ENCODE measurements around the gene RCHY1. TPM values are rescaled to one million over a fixed set of nuclear protein-coding genes. Genes with fewer than 3 reads are reported as not detected.
"Not testable (repeated sequence)": the region's sequence is repeated elsewhere in the genome, so short reads cannot be mapped to it uniquely, and the experiment has no call there.

RCHY1 gene
- total RNA-seq, 1 donor from 2014 or later, result 48.9 TPM

GRCh38 chr4:75525910-75526309 lies 11.7 kb upstream of the RCHY1 start:
- intact Hi-C loops (cut with DNase I), result no loop called here
- ATAC-seq (no peak), DNase-seq (ENCODE audit: missing footprints) (no peak)

- DNase-seq (ENCODE audit: missing footprints) (no peak), ATAC-seq (no peak)
- intact Hi-C loops (cut with DNase I), result no loop called here
Measured at GRCh38 chr4:75525086-75525485, 10.9 kb upstream of the RCHY1 start.

GRCh38 chr4:75519452-75519851 lies 5.2 kb upstream of the RCHY1 start:
- DNase-seq (ENCODE audit: missing footprints); ATAC-seq; intact Hi-C loops (cut with DNase I): not testable (repeated sequence)

GRCh38 chr4:75516144-75516543 lies 1.9 kb upstream of the RCHY1 start:
- intact Hi-C loops (cut with DNase I), result no loop called here
- DNase-seq (ENCODE audit: missing footprints), result no peak
- ATAC-seq, result no peak

GRCh38 chr4:75514949-75515612 lies 878 bp upstream of the RCHY1 start:
- DNase-seq (ENCODE audit: missing footprints) (no peak), ATAC-seq (peak; percentile 2)
- intact Hi-C loops (cut with DNase I), result loop anchor here (5.0 kb wide), 1 partner anchor 157 kb away; the partner anchor contains the start of gene G3BP2

- no peak for ATAC-seq
- intact Hi-C loops (cut with DNase I), result loop anchor here (5.0 kb wide), 1 partner anchor 159 kb away; the partner anchor contains the start of gene G3BP2
- DNase-seq (ENCODE audit: missing footprints), result no peak
Measured at GRCh38 chr4:75513526-75514130, 575 bp downstream of the RCHY1 start.

- no peak for ATAC-seq
- intact Hi-C loops (cut with DNase I), result loop anchor here (5.0 kb wide), 1 partner anchor 160 kb away; the partner anchor contains the start of gene G3BP2
- DNase-seq (ENCODE audit: missing footprints), result no peak
Measured at GRCh38 chr4:75512386-75513211, 1.6 kb downstream of the RCHY1 start.

- intact Hi-C loops (cut with DNase I), result loop anchor here (5.0 kb wide), 1 partner anchor 160 kb away; the partner anchor contains the start of gene G3BP2
- DNase-seq (ENCODE audit: missing footprints) (no peak), ATAC-seq (no peak)
Measured at GRCh38 chr4:75511841-75512240, 2.4 kb downstream of the RCHY1 start.

- DNase-seq (ENCODE audit: missing footprints); intact Hi-C loops (cut with DNase I); ATAC-seq: not testable (repeated sequence)
Measured at GRCh38 chr4:75509592-75509991, 4.6 kb downstream of the RCHY1 start.

GRCh38 chr4:75505630-75506029 lies 8.6 kb downstream of the RCHY1 start:
- no peak for ATAC-seq
- intact Hi-C loops (cut with DNase I), result no loop called here

GRCh38 chr4:75502671-75503070 lies 11.5 kb downstream of the RCHY1 start:
- DNase-seq (ENCODE audit: missing footprints), result no peak
- no peak for ATAC-seq
- intact Hi-C loops (cut with DNase I), result no loop called here

More at GRCh38 chr4:75505630-75506029, 8.6 kb downstream of the RCHY1 start:
- DNase-seq (ENCODE audit: missing footprints), result no peak

- DNase-seq (ENCODE audit: missing footprints), result no peak
- intact Hi-C loops (cut with DNase I), result loop anchor here (10.0 kb wide), 1 partner anchor 625 kb away; no protein-coding TSS in a partner anchor
- ATAC-seq, result no peak
Measured at GRCh38 chr4:75499900-75500299, 14.3 kb downstream of the RCHY1 start.

GRCh38 chr4:75498041-75498440 lies 16.2 kb downstream of the RCHY1 start:
- no peak for DNase-seq (ENCODE audit: missing footprints)
- intact Hi-C loops (cut with DNase I), result loop anchor here (10.0 kb wide), 1 partner anchor 623 kb away; no protein-coding TSS in a partner anchor
- no peak for ATAC-seq

GRCh38 chr4:75497133-75497532 lies 17.1 kb downstream of the RCHY1 start:
- no peak for DNase-seq (ENCODE audit: missing footprints)
- ATAC-seq, result no peak
- intact Hi-C loops (cut with DNase I), result loop anchor here (10.0 kb wide), 1 partner anchor 622 kb away; no protein-coding TSS in a partner anchor

- DNase-seq (ENCODE audit: missing footprints) (no peak), ATAC-seq (no peak)
- intact Hi-C loops (cut with DNase I), result loop anchor here (10.0 kb wide), 1 partner anchor 622 kb away; no protein-coding TSS in a partner anchor
Measured at GRCh38 chr4:75496406-75496805, 17.8 kb downstream of the RCHY1 start.

GRCh38 chr4:75495476-75495875 lies 18.7 kb downstream of the RCHY1 start:
- ATAC-seq (no peak), DNase-seq (ENCODE audit: missing footprints) (no peak)
- intact Hi-C loops (cut with DNase I), result loop anchor here (10.0 kb wide), 1 partner anchor 621 kb away; no protein-coding TSS in a partner anchor

- intact Hi-C loops (cut with DNase I), result loop anchor here (10.0 kb wide), 1 partner anchor 620 kb away; no protein-coding TSS in a partner anchor
- peak; percentile 65 for ATAC-seq
- DNase-seq (ENCODE audit: missing footprints), result no peak
Measured at GRCh38 chr4:75494563-75494962, 19.6 kb downstream of the RCHY1 start.

GRCh38 chr4:75490155-75490554 lies 24.0 kb downstream of the RCHY1 start:
- intact Hi-C loops (cut with DNase I), result loop anchor here (10.0 kb wide), 1 partner anchor 615 kb away; no protein-coding TSS in a partner anchor
- DNase-seq (ENCODE audit: missing footprints) (no peak), ATAC-seq (no peak)

- intact Hi-C loops (cut with DNase I), result no loop called here
- no peak for ATAC-seq
Measured at GRCh38 chr4:75484190-75484589, 30.0 kb downstream of the RCHY1 start.

More at GRCh38 chr4:75484190-75484589, 30.0 kb downstream of the RCHY1 start:
- DNase-seq (ENCODE audit: missing footprints), result no peak
